ENCODE data around the gene AKAP9. TPM values are rescaled to one million over a fixed set of nuclear protein-coding genes. Genes with fewer than 3 reads are reported as not detected.
"Not testable (repeated sequence)": the region's sequence is repeated elsewhere in the genome, so short reads cannot be mapped to it uniquely, and the experiment has no call there.

The AKAP9 gene
- total and polyA plus RNA-seq, 4 experiments from 2014 or later, result 8.6 to 91.4 (median 71.0) TPM

GRCh38 chr7:91944970-91945369, 4.3 kb downstream of the AKAP9 start:
- H3K27ac Mint-ChIP-seq, result peak overlapping the region in 2 of 7 donors; percentile 38 to 44
- POLR2A ChIA-PET (ENCODE audit: partially characterized antibody); H3K27ac ChIP-seq (ENCODE audit: low read depth, low read length); H3K27me3 ChIP-seq (ENCODE audit: insufficient read depth, low read length); H3K27me3 Mint-ChIP-seq; CTCF ChIA-PET (ENCODE audit: partially characterized antibody); H3K4me3 Mint-ChIP-seq; H3K36me3 ChIP-seq (ENCODE audit: insufficient read depth, low read length); H3K4me3 ChIP-seq (ENCODE audit: low read length in 2 of 2); H3K9me3 ChIP-seq (ENCODE audit: control insufficient read depth in 1 of 2, low read length in 2 of 2); H3K9me3 Mint-ChIP-seq; DNase-seq: not testable (repeated sequence)
- H3K4me1 Mint-ChIP-seq, result peaks cover 28 to 81% (median 48%) of the 10 kb centered on the region in 4 donors
- intact Hi-C loops (cut with micrococcal nuclease), result loop anchor here (5.0 to 10.0 kb wide), 2 partner anchors 302 to 1600 kb away; partner anchors contain the start of genes ANKIB1, GTPBP10 and KRIT1
- H3K36me3 Mint-ChIP-seq, result peaks cover 18 to 25% of the 10 kb centered on the region in 2 donors
- peaks cover 45% of the 10 kb centered on the region for H3K4me1 ChIP-seq (ENCODE audit: insufficient read depth, low read length)

GRCh38 chr7:91945476-91945875, 4.8 kb downstream of the AKAP9 start:
- H3K27ac ChIP-seq (ENCODE audit: low read depth, low read length), result no peak overlapping the region

GRCh38 chr7:91946549-91946948, 5.9 kb downstream of the AKAP9 start:
- no peaks in the 10 kb centered on the region for H3K27me3 ChIP-seq (ENCODE audit: insufficient read depth, low read length)
- CTCF ChIA-PET (ENCODE audit: partially characterized antibody), result interaction anchor here (1.0 kb wide), 2 partner anchors 66 to 501 kb away, joined by 4 to 5 read pairs; partner anchors contain the start of genes GATAD1 and MTERF1
- Mint-ChIP-seq H3K27ac (peak overlapping the region in 4 of 7 donors; percentile 8 to 66 (median 10)), H3K27me3 (no peaks in the 10 kb centered on the region), H3K4me3 (no peak overlapping the region), H3K4me1 (peaks cover 28 to 71% (median 45%) of the 10 kb centered on the region in 4 donors), H3K9me3 (peaks cover 0 to 4% (median 0%) of the 10 kb centered on the region in 8 donors), H3K36me3 (peaks cover 16 to 18% of the 10 kb centered on the region in 2 donors)
- H3K4me1 ChIP-seq (ENCODE audit: insufficient read depth, low read length), result peaks cover 42% of the 10 kb centered on the region
- intact Hi-C loops (cut with micrococcal nuclease), result loop anchor here (10.0 kb wide), 1 partner anchor 1602 kb away; the partner anchor contains the start of gene GTPBP10
- no peaks in the 10 kb centered on the region for H3K9me3 ChIP-seq (ENCODE audit: control insufficient read depth in 1 of 2, low read length in 2 of 2)
- H3K36me3 ChIP-seq (ENCODE audit: insufficient read depth, low read length), result no peaks in the 10 kb centered on the region
- DNase-seq, result no peak
- POLR2A ChIA-PET (ENCODE audit: partially characterized antibody), result no interaction called here
- no peak overlapping the region for H3K27ac ChIP-seq (ENCODE audit: low read depth, low read length)
- no peak overlapping the region for H3K4me3 ChIP-seq (ENCODE audit: low read length in 2 of 2)

More at GRCh38 chr7:91945476-91945875, 4.8 kb downstream of the AKAP9 start:
- Mint-ChIP-seq H3K36me3 (peaks cover 18 to 23% of the 10 kb centered on the region in 2 donors), H3K4me1 (peaks cover 27 to 79% (median 46%) of the 10 kb centered on the region in 4 donors), H3K4me3 (peak overlapping the region in 1 of 8 donors; percentile 36), H3K27me3 (no peaks in the 10 kb centered on the region), H3K9me3 (peaks cover 0 to 4% (median 0%) of the 10 kb centered on the region in 8 donors), H3K27ac (peak overlapping the region in 2 of 7 donors; percentile 16 to 17)
- no peaks in the 10 kb centered on the region for H3K27me3 ChIP-seq (ENCODE audit: insufficient read depth, low read length)
- peaks cover 45% of the 10 kb centered on the region for H3K4me1 ChIP-seq (ENCODE audit: insufficient read depth, low read length)
- intact Hi-C loops (cut with micrococcal nuclease), result loop anchor here (10.0 kb wide), 1 partner anchor 1601 kb away; the partner anchor contains the start of gene GTPBP10
- no peak for DNase-seq
- ChIA-PET CTCF (ENCODE audit: partially characterized antibody) (no interaction called here), POLR2A (ENCODE audit: partially characterized antibody) (no interaction called here)
- no peaks in the 10 kb centered on the region for H3K36me3 ChIP-seq (ENCODE audit: insufficient read depth, low read length)
- no peak overlapping the region for H3K4me3 ChIP-seq (ENCODE audit: low read length in 2 of 2)
- no peaks in the 10 kb centered on the region for H3K9me3 ChIP-seq (ENCODE audit: control insufficient read depth in 1 of 2, low read length in 2 of 2)

- H3K36me3 Mint-ChIP-seq, result peaks cover 18% of the 10 kb centered on the region in 2 donors
- no peak overlapping the region for H3K4me3 Mint-ChIP-seq
- peaks cover 28% of the 10 kb centered on the region for H3K4me1 ChIP-seq (ENCODE audit: insufficient read depth, low read length)
- intact Hi-C loops (cut with micrococcal nuclease), result loop anchor here (10.0 kb wide), 1 partner anchor 1603 kb away; the partner anchor contains the start of gene GTPBP10
- no peaks in the 10 kb centered on the region for H3K27me3 Mint-ChIP-seq
- no peaks in the 10 kb centered on the region for H3K9me3 ChIP-seq (ENCODE audit: control insufficient read depth in 1 of 2, low read length in 2 of 2)
- POLR2A ChIA-PET (ENCODE audit: partially characterized antibody), result no interaction called here
- no peak for DNase-seq
- H3K27me3 ChIP-seq (ENCODE audit: insufficient read depth, low read length), result no peaks in the 10 kb centered on the region
- no peaks in the 10 kb centered on the region for H3K36me3 ChIP-seq (ENCODE audit: insufficient read depth, low read length)
- peaks cover 27 to 72% (median 45%) of the 10 kb centered on the region in 4 donors for H3K4me1 Mint-ChIP-seq
- H3K27ac Mint-ChIP-seq, result peak overlapping the region in 1 of 7 donors; percentile 6
- H3K27ac ChIP-seq (ENCODE audit: low read depth, low read length), result no peak overlapping the region
- no peak overlapping the region for H3K4me3 ChIP-seq (ENCODE audit: low read length in 2 of 2)
- CTCF ChIA-PET (ENCODE audit: partially characterized antibody), result no interaction called here
- H3K9me3 Mint-ChIP-seq, result peaks cover 0 to 4% (median 0%) of the 10 kb centered on the region in 8 donors
Measured at GRCh38 chr7:91947948-91948347, 7.3 kb downstream of the AKAP9 start.

- peaks cover 28 to 68% (median 47%) of the 10 kb centered on the region in 4 donors for H3K4me1 Mint-ChIP-seq
- Histone ChIP-seq H3K4me1 (ENCODE audit: insufficient read depth, low read length) (peaks cover 19% of the 10 kb centered on the region), H3K27ac (ENCODE audit: low read depth, low read length) (no peak overlapping the region), H3K4me3 (ENCODE audit: low read length in 2 of 2) (no peak overlapping the region), H3K9me3 (ENCODE audit: control insufficient read depth in 1 of 2, low read length in 2 of 2) (no peaks in the 10 kb centered on the region), H3K36me3 (ENCODE audit: insufficient read depth, low read length) (no peaks in the 10 kb centered on the region), H3K27me3 (ENCODE audit: insufficient read depth, low read length) (no peaks in the 10 kb centered on the region)
- peak overlapping the region in 1 of 8 donors; percentile 0 for H3K4me3 Mint-ChIP-seq
- peaks cover 18% of the 10 kb centered on the region in 2 donors for H3K36me3 Mint-ChIP-seq
- H3K27ac Mint-ChIP-seq, result peak overlapping the region in 1 of 7 donors; percentile 11
- intact Hi-C loops (cut with micrococcal nuclease), result loop anchor here (10.0 kb wide), 1 partner anchor 1605 kb away; the partner anchor contains the start of gene GTPBP10
- POLR2A ChIA-PET (ENCODE audit: partially characterized antibody), result no interaction called here
- no peak for DNase-seq
- peaks cover 0 to 4% (median 0%) of the 10 kb centered on the region in 8 donors for H3K9me3 Mint-ChIP-seq
- no peaks in the 10 kb centered on the region for H3K27me3 Mint-ChIP-seq
- CTCF ChIA-PET (ENCODE audit: partially characterized antibody), result interaction anchor here (1.0 kb wide), 1 partner anchor 68 kb away, joined by 3 read pairs; no protein-coding TSS in a partner anchor
Measured at GRCh38 chr7:91949221-91950009, 8.8 kb downstream of the AKAP9 start.

GRCh38 chr7:91953618-91954017, 13.0 kb downstream of the AKAP9 start:
- Histone ChIP-seq H3K4me3 (ENCODE audit: low read length in 2 of 2) (no peak overlapping the region), H3K4me1 (ENCODE audit: insufficient read depth, low read length) (peaks cover 6% of the 10 kb centered on the region), H3K27me3 (ENCODE audit: insufficient read depth, low read length) (no peaks in the 10 kb centered on the region), H3K36me3 (ENCODE audit: insufficient read depth, low read length) (no peaks in the 10 kb centered on the region), H3K9me3 (ENCODE audit: control insufficient read depth in 1 of 2, low read length in 2 of 2) (no peaks in the 10 kb centered on the region), H3K27ac (ENCODE audit: low read depth, low read length) (no peak overlapping the region)
- intact Hi-C loops (cut with micrococcal nuclease), result no loop called here
- DNase-seq, result no peak
- H3K9me3 Mint-ChIP-seq, result no peaks in the 10 kb centered on the region
- peak overlapping the region in 1 of 7 donors; percentile 57 for H3K27ac Mint-ChIP-seq
- H3K4me3 Mint-ChIP-seq, result no peak overlapping the region
- CTCF ChIA-PET (ENCODE audit: partially characterized antibody), result interaction anchor here (1.1 to 3.4 kb wide), 4 partner anchors 12 to 494 kb away, joined by 3 to 21 read pairs (median 5); partner anchors contain the start of genes AKAP9, GATAD1 and MTERF1
- POLR2A ChIA-PET (ENCODE audit: partially characterized antibody), result no interaction called here
- peaks cover 28 to 59% (median 40%) of the 10 kb centered on the region in 4 donors for H3K4me1 Mint-ChIP-seq
- peaks cover 3 to 5% of the 10 kb centered on the region in 2 donors for H3K36me3 Mint-ChIP-seq
- no peaks in the 10 kb centered on the region for H3K27me3 Mint-ChIP-seq

- H3K27ac ChIP-seq (ENCODE audit: low read depth, low read length); H3K27me3 ChIP-seq (ENCODE audit: insufficient read depth, low read length); H3K9me3 Mint-ChIP-seq; intact Hi-C loops (cut with micrococcal nuclease); H3K9me3 ChIP-seq (ENCODE audit: control insufficient read depth in 1 of 2, low read length in 2 of 2); H3K27me3 Mint-ChIP-seq; DNase-seq; H3K36me3 ChIP-seq (ENCODE audit: insufficient read depth, low read length); H3K4me1 ChIP-seq (ENCODE audit: insufficient read depth, low read length); POLR2A ChIA-PET (ENCODE audit: partially characterized antibody); H3K4me3 ChIP-seq (ENCODE audit: low read length in 2 of 2); CTCF ChIA-PET (ENCODE audit: partially characterized antibody): not testable (repeated sequence)
- peak overlapping the region in 2 of 7 donors; percentile 51 to 53 for H3K27ac Mint-ChIP-seq
- peak overlapping the region in 1 of 8 donors; percentile 13 for H3K4me3 Mint-ChIP-seq
- H3K36me3 Mint-ChIP-seq, result peaks cover 5 to 13% of the 10 kb centered on the region in 2 donors
- peaks cover 24 to 52% (median 38%) of the 10 kb centered on the region in 4 donors for H3K4me1 Mint-ChIP-seq
Measured at GRCh38 chr7:91956464-91956863, 15.8 kb downstream of the AKAP9 start.

All from CD4-positive, alpha-beta memory T cell (primary cell).